ENCODE measurements around the gene BPIFA1.

The BPIFA1 gene

GRCh38 chr20:33217052-33217451 is 18.7 kb upstream of the BPIFA1 start, which contains the start of gene BPIFA3:
Gene BPIFA3 (plus strand): TSS chr20:33217352. CDS start chr20:33217537, 185 bp downstream.
- ChIA-PET CTCF (no interaction called here), POLR2A (no interaction called here)
- no peak within 1 kb of the TSS for H3K4me3 ChIP-seq (ENCODE audit: low read depth, low read length)
- DNase-seq (ENCODE audit: low read depth, low spot score): no peak
- TF ChIP-seq, protein P1, sequence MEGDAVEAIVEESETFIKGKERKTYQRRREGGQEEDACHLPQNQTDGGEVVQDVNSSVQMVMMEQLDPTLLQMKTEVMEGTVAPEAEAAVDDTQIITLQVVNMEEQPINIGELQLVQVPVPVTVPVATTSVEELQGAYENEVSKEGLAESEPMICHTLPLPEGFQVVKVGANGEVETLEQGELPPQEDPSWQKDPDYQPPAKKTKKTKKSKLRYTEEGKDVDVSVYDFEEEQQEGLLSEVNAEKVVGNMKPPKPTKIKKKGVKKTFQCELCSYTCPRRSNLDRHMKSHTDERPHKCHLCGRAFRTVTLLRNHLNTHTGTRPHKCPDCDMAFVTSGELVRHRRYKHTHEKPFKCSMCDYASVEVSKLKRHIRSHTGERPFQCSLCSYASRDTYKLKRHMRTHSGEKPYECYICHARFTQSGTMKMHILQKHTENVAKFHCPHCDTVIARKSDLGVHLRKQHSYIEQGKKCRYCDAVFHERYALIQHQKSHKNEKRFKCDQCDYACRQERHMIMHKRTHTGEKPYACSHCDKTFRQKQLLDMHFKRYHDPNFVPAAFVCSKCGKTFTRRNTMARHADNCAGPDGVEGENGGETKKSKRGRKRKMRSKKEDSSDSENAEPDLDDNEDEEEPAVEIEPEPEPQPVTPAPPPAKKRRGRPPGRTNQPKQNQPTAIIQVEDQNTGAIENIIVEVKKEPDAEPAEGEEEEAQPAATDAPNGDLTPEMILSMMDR (IDR thresholded peaks at IDR 0.05; ENCODE audit: insufficient read depth, low read length, missing control alignments): no peak

GRCh38 chr20:33224399-33224798 is 11.4 kb upstream of the BPIFA1 start:
- CTCF ChIA-PET: no interaction called here
- POLR2A ChIA-PET: no interaction called here
- no peak for DNase-seq (ENCODE audit: low read depth, low spot score)
- no peak overlapping the region for H3K4me3 ChIP-seq (ENCODE audit: low read depth, low read length)
- TF ChIP-seq, protein P1 (IDR thresholded peaks at IDR 0.05; ENCODE audit: insufficient read depth, low read length, missing control alignments): no peak

GRCh38 chr20:33229843-33230242 is 6.0 kb upstream of the BPIFA1 start:
- H3K4me3 ChIP-seq (ENCODE audit: low read depth, low read length): no peak overlapping the region
- ChIA-PET CTCF (interaction anchor here (1.1 kb wide), 1 partner anchor 31 kb away, joined by 3 read pairs; no protein-coding TSS in a partner anchor), POLR2A (no interaction called here)
- TF ChIP-seq, protein P1 (IDR thresholded peaks at IDR 0.05; ENCODE audit: insufficient read depth, low read length, missing control alignments): no peak
- no peak for DNase-seq (ENCODE audit: low read depth, low spot score)

DNA sequence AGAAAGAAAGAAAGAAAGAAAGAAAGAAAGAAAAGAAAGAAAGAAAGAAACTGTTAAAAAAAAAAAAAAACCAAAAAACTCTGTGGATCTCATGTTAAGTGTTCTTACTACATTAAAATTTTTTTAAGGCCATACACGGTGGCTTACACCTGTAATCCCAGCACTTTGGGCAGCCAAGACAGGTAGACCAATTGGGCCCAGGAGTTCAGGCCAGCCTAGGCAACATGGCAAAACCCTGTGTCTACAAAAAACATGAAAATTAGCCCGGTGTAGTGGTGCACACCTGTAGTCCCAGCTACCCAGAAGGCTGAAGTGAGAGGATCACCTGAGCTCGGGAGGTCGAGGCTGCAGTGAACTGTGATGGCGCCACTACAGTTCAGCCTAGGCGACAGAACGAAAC is 4.6 kb upstream of the BPIFA1 start:
- DNase-seq (ENCODE audit: low read depth, low spot score): no peak
- no peak overlapping the region for H3K4me3 ChIP-seq (ENCODE audit: low read depth, low read length)
- ChIA-PET POLR2A (no interaction called here), CTCF (no interaction called here)
- TF ChIP-seq, protein P1 (IDR thresholded peaks at IDR 0.05; ENCODE audit: insufficient read depth, low read length, missing control alignments): no peak

DNA sequence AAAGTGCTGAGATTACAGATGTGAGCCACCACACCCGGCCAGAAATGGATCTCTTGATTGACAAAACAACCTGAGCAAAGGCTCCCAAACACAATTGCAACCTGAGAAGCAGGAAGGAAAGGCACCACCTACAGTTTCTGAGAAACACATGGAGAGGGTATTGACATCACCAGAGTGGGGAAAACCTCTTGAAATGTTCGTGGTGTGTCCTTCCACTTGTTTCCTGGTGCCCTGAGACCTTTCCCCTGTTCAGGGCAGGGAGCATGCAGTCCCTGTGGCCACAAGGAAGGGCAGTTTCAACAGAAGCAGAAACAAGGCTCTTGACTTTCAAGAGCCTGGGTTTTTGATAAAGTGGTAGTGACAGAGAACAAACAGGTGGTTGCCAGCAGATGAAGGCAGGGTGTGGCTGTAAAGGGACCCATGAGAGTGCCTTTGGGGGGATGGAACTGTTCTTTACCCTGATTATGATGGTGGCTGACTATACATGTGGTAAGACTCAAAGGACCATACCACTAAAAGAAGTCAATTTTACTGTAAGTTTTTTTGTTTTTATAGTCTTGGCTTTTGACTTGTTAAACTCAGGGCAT is 3.2 kb upstream of the BPIFA1 start:
- CTCF ChIA-PET: no interaction called here

DNA sequence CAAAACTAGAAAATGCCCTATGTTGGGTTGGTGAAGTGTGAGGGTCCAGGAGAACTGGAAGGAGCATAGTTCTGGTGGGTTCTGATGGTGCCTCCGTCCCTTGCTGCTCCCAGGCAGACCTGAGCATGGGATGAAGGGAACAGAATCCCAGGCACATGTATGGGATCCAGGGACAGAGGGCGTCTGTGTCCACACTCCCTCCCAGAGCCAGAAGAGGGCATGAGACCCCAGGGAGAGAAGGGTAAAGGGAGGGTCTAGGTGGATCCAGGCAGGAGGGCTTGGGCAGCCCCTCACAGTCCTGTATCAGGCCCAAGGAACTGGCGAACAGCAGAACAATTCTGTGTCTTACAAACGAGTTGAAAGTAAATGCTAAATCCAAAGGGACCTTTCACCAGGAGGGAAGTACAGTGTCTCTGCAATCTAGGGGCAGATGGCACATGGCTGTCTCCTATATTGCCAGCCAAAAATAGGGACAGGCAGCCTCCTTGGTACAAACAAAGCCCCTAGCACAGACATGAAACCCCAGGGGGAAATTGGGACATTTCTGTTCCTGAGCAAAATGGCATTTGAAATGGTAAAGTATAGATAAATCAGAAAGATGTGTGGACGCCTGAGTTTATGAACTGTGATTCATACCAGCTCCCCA is 2.5 kb upstream of the BPIFA1 start:
- ChIA-PET POLR2A (no interaction called here), CTCF (no interaction called here)
- TF ChIP-seq, protein P1 (IDR thresholded peaks at IDR 0.05; ENCODE audit: insufficient read depth, low read length, missing control alignments): no peak
- H3K4me3 ChIP-seq (ENCODE audit: low read depth, low read length): no peak overlapping the region
- DNase-seq (ENCODE audit: low read depth, low spot score): no peak

More for the DNA sequence above, 3.2 kb upstream of the BPIFA1 start:
- TF ChIP-seq, protein P1 (IDR thresholded peaks at IDR 0.05; ENCODE audit: insufficient read depth, low read length, missing control alignments): no peak
- POLR2A ChIA-PET: no interaction called here
- H3K4me3 ChIP-seq (ENCODE audit: low read depth, low read length): no peak overlapping the region
- no peak for DNase-seq (ENCODE audit: low read depth, low spot score)

Measured in AG04449 (cell line).